NCI-H2107 treated with DMSO at 0.1 percent for 48 hours (cell line): ENCODE measurements around the gene FKBP10.
A peak's percentile ranks its signal among the peaks of the same experiment; 100 is the strongest.
"Not testable (repeated sequence)": the region's sequence is repeated elsewhere in the genome, so short reads cannot be mapped to it uniquely, and the experiment has no call there.

Experiments used
- DNase-seq: peaks from one replicate; lab custom pipeline; 2025; ENCODE audit not compliant: unreplicated experiment; lab: John Stamatoyannopoulos, UW

FKBP10 gene

GRCh38 chr17:41810659-41811548 lies 1.9 kb upstream of the FKBP10 start:
- no peak for DNase-seq

GRCh38 chr17:41811549-41812380 lies 1.0 kb upstream of the FKBP10 start, which contains the start of gene P3H4:
P3H4 (minus strand) TSS chr17:41811949; CDS start chr17:41811915, 34 bp downstream.
- peak; percentile 14 for DNase-seq

- DNase-seq = no peak
These were observed 412 bp downstream of the FKBP10 start for GRCh38 chr17:41813152-41813680.

- DNase-seq = no peak
These were observed 908 bp downstream of the FKBP10 start for GRCh38 chr17:41813699-41814124.

GRCh38 chr17:41814195-41814594 lies 1.4 kb downstream of the FKBP10 start:
- no peak for DNase-seq

GRCh38 chr17:41816637-41817320 lies 4.0 kb downstream of the FKBP10 start:
- no peak for DNase-seq

GRCh38 chr17:41818024-41818423 lies 5.2 kb downstream of the FKBP10 start:
- DNase-seq = no peak

- DNase-seq = no peak
These were observed 9.0 kb downstream of the FKBP10 start for GRCh38 chr17:41821776-41822175.

GRCh38 chr17:41822216-41823140 lies 9.7 kb downstream of the FKBP10 start:
- DNase-seq = no peak

GRCh38 chr17:41823141-41823524 lies 10.3 kb downstream of the FKBP10 start:
- no peak for DNase-seq

- DNase-seq = no peak
These were observed 10.8 kb downstream of the FKBP10 start for GRCh38 chr17:41823580-41823979.

- no peak for DNase-seq
These were observed 11.3 kb downstream of the FKBP10 start for GRCh38 chr17:41824086-41824485.

GRCh38 chr17:41825175-41825845 lies 12.5 kb downstream of the FKBP10 start:
- DNase-seq = no peak

- not testable (repeated sequence) for DNase-seq
These were observed 17.2 kb downstream of the FKBP10 start for GRCh38 chr17:41829961-41830360.

- DNase-seq = no peak
These were observed 22.5 kb downstream of the FKBP10 start for GRCh38 chr17:41835214-41835799.

- no peak for DNase-seq
These were observed 23.2 kb downstream of the FKBP10 start, which contains the start of gene NT5C3B for GRCh38 chr17:41835800-41836549. NT5C3B (minus strand) TSS chr17:41836232; CDS start chr17:41836193, 39 bp downstream.

- peak; percentile 35 for DNase-seq
These were observed 23.9 kb downstream of the FKBP10 start for GRCh38 chr17:41836550-41837196.
